Panc1 (cell line): ENCODE data around the gene LIMCH1. TPM values are rescaled to one million over a fixed set of nuclear protein-coding genes. Genes with fewer than 3 reads are reported as not detected.

Experiments used
- ATAC-seq: fragments of 200-7000 bp; cut with Tn5 transposase; 2 replicates; pipeline ENCODE4 v1.9.1; 2020; ENCODE audit warnings: mild to moderate bottlenecking, moderate library complexity
- BruUV-seq: library from RNA; stranded (reverse); fragments of 400-500 nt; replicated peaks from 2 replicates; lab custom pipeline; 2021; lab: Mats Ljungman, UMichigan
- CTCF ChIA-PET: fragments of 300-600 bp; sonication (Branson Sonifier 250); formaldehyde crosslinking; loops from one replicate; lab custom pipeline; 2022; ENCODE audit warnings: antibody characterized with exemption; lab: Charles Lee
- POLR2A ChIA-PET: fragments of 300-600 bp; sonication (Branson Sonifier 250); formaldehyde crosslinking; loops from one replicate; lab custom pipeline; 2022; ENCODE audit warnings: antibody characterized with exemption; lab: Charles Lee
- DNase-seq: peaks from one replicate; pipeline ENCODE4 v3.0.0-alpha.2; 2010; ENCODE audit warnings: low read depth, low spot score
- H3K27ac ChIP-seq: 2 replicates; pipeline ENCODE4 v1.5.1; 2011; ENCODE audit warnings: mild to moderate bottlenecking, low read length, inconsistent platforms
- H3K27me3 ChIP-seq: fragments of 200-500 bp; sonication (Bioruptor generic); 2 replicates; pipeline ENCODE4 v1.6.0; 2014; ENCODE audit warnings: low read length, inconsistent platforms; ENCODE audit not compliant: control insufficient read depth, insufficient read depth
- H3K36me3 ChIP-seq: fragments of 200-500 bp; sonication (Bioruptor generic); 2 replicates; pipeline ENCODE4 v1.5.1; 2014; ENCODE audit warnings: inconsistent platforms, mild to moderate bottlenecking, low read length, moderate library complexity; ENCODE audit not compliant: control insufficient read depth, insufficient read depth
- H3K4me1 ChIP-seq: 2 replicates; pipeline ENCODE4 v1.5.1; 2011; ENCODE audit warnings: inconsistent platforms, mild to moderate bottlenecking, low read length, moderate library complexity; ENCODE audit not compliant: control insufficient read depth, insufficient read depth
- H3K4me3 ChIP-seq, 2 experiments: 2 replicates each; pipeline ENCODE4 v1.5.1; 2011 to 2012; ENCODE audit warnings: low read depth in 2 of 2, low read length in 2 of 2, mild to moderate bottlenecking in 2 of 2, inconsistent platforms in 1 of 2, moderate library complexity in 1 of 2
- H3K9me3 ChIP-seq: fragments of 200-500 bp; sonication (Bioruptor generic); 2 replicates; pipeline ENCODE4 v1.5.1; 2014; ENCODE audit warnings: low read depth, mild to moderate bottlenecking, inconsistent platforms, low read length, moderate library complexity; ENCODE audit not compliant: control insufficient read depth, insufficient read depth
- POLR2AphosphoS5 ChIP-seq: IDR thresholded peaks from 2 replicates; pipeline ENCODE4 v1.6.1; 2012; ENCODE audit warnings: mild to moderate bottlenecking, low read depth, low read length, moderate library complexity
- SIN3A ChIP-seq: IDR thresholded peaks from 2 replicates; pipeline ENCODE4 v1.6.1; 2012; ENCODE audit warnings: low read depth, mild to moderate bottlenecking, low read length, moderate library complexity, borderline replicate concordance; ENCODE audit not compliant: insufficient read depth
- TCF7L2 ChIP-seq: IDR thresholded peaks from 2 replicates; pipeline ENCODE4 v1.6.1; 2011; ENCODE audit warnings: mild to moderate bottlenecking, low read depth, low read length, inconsistent platforms
- in situ Hi-C: cut with HindIII; loops from 2 replicates; pipeline ENCODE4 v1.10.0; 2016; ENCODE audit warnings: low sequenced_read_pairs, low pct_unique_long_range_greater_than_20kb
- intact Hi-C: fragments of 100-400 bp; cut with micrococcal nuclease; formaldehyde crosslinking; loops from one replicate; pipeline ENCODE4 v1.10.0; 2022; ENCODE audit not compliant: unreplicated experiment
- total RNA-seq: library from RNA; stranded (reverse); gene quantifications from one replicate; pipeline ENCODE4 v1.2.1, GENCODE V29; 2021; ENCODE audit not compliant: unreplicated experiment
- TF ChIP-seq, protein P1 (sequence below), 2 experiments: IDR thresholded peaks; 2 replicates each; pipeline ENCODE4 v1.6.1; 2011 to 2012; ENCODE audit warnings: low read depth in 2 of 2, control low read depth in 1 of 2, low read length in 1 of 2, mild to moderate bottlenecking in 1 of 2, moderate library complexity in 1 of 2; ENCODE audit not compliant: insufficient read depth in 1 of 2
- TF ChIP-seq, protein P2 (sequence below): fragments of 450-650 bp; IDR thresholded peaks from 2 replicates; pipeline ENCODE4 v1.5.1; 2017; ENCODE audit warnings: mild to moderate bottlenecking

Gene LIMCH1
- total RNA-seq, 1 experiment from 2014 or later = 3.3 TPM

DNA sequence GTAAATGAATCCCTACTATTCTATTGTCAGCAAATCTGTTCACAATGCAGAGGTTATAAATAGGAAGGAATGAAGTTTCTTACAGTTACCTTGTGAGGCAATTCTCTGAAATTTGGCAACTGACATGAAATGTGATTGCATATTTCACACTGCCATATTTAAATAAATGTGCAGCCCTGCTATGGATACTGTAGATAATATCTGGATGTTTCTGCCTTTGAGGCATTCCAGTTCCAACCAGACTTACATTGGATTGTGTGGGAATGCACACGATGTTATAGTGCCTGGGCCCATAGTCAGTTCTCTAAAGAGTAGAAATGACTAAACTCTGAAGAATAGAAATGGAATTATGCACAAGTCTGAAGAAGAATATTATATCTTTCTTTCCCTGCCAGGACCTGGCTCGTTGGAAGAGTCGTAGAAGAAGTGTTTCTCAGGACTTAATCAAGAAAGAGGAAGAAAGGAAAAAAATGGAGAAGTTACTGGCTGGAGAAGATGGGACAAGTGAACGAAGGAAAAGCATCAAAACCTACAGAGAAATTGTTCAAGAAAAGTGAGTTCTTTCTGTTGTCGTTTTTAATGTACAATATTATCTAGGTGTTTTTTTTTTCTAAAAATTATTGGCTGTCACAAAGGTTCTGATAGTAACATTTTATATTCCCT, 107.9 kb downstream of the LIMCH1 start:
- intact Hi-C loops (no loop called here), in situ Hi-C loops (no loop called here)
- no TSS peak for BruUV-seq
- ChIA-PET CTCF (no interaction called here), POLR2A (no interaction called here)
- H3K9me3 ChIP-seq = no peaks in the 10 kb centered on the region
- H3K27me3 ChIP-seq = peaks cover 8% of the 10 kb centered on the region
- no peaks in the 10 kb centered on the region for H3K4me1 ChIP-seq
- TF ChIP-seq POLR2AphosphoS5 (no peak), TCF7L2 (no peak), SIN3A (no peak)
- TF ChIP-seq, protein P1, sequence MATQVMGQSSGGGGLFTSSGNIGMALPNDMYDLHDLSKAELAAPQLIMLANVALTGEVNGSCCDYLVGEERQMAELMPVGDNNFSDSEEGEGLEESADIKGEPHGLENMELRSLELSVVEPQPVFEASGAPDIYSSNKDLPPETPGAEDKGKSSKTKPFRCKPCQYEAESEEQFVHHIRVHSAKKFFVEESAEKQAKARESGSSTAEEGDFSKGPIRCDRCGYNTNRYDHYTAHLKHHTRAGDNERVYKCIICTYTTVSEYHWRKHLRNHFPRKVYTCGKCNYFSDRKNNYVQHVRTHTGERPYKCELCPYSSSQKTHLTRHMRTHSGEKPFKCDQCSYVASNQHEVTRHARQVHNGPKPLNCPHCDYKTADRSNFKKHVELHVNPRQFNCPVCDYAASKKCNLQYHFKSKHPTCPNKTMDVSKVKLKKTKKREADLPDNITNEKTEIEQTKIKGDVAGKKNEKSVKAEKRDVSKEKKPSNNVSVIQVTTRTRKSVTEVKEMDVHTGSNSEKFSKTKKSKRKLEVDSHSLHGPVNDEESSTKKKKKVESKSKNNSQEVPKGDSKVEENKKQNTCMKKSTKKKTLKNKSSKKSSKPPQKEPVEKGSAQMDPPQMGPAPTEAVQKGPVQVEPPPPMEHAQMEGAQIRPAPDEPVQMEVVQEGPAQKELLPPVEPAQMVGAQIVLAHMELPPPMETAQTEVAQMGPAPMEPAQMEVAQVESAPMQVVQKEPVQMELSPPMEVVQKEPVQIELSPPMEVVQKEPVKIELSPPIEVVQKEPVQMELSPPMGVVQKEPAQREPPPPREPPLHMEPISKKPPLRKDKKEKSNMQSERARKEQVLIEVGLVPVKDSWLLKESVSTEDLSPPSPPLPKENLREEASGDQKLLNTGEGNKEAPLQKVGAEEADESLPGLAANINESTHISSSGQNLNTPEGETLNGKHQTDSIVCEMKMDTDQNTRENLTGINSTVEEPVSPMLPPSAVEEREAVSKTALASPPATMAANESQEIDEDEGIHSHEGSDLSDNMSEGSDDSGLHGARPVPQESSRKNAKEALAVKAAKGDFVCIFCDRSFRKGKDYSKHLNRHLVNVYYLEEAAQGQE (IDR thresholded peaks at IDR 0.05; ENCODE audit: insufficient read depth in 1 of 2, low read depth in 2 of 2, low read length in 1 of 2) = no peak
- TF ChIP-seq, protein P2, sequence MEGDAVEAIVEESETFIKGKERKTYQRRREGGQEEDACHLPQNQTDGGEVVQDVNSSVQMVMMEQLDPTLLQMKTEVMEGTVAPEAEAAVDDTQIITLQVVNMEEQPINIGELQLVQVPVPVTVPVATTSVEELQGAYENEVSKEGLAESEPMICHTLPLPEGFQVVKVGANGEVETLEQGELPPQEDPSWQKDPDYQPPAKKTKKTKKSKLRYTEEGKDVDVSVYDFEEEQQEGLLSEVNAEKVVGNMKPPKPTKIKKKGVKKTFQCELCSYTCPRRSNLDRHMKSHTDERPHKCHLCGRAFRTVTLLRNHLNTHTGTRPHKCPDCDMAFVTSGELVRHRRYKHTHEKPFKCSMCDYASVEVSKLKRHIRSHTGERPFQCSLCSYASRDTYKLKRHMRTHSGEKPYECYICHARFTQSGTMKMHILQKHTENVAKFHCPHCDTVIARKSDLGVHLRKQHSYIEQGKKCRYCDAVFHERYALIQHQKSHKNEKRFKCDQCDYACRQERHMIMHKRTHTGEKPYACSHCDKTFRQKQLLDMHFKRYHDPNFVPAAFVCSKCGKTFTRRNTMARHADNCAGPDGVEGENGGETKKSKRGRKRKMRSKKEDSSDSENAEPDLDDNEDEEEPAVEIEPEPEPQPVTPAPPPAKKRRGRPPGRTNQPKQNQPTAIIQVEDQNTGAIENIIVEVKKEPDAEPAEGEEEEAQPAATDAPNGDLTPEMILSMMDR = no peak
- H3K4me3 ChIP-seq = no peak overlapping the region
- no peak for ATAC-seq
- no peaks in the 10 kb centered on the region for H3K36me3 ChIP-seq
- no peak overlapping the region for H3K27ac ChIP-seq
- no peak for DNase-seq

GRCh38 chr4:41646862-41647261, 108.9 kb downstream of the LIMCH1 start:
- intact Hi-C loops = no loop called here
- no peak overlapping the region for H3K4me3 ChIP-seq
- no peak overlapping the region for H3K27ac ChIP-seq
- no peaks in the 10 kb centered on the region for H3K4me1 ChIP-seq
- no TSS peak for BruUV-seq
- DNase-seq = no peak
- H3K27me3 ChIP-seq = peaks cover 8% of the 10 kb centered on the region
- CTCF ChIA-PET = no interaction called here
- ATAC-seq = no peak
- POLR2A ChIA-PET = interaction anchor here (0.6 kb wide), 1 partner anchor 25 kb away, joined by 4 read pairs; no protein-coding TSS in a partner anchor
- TF ChIP-seq SIN3A (no peak), TCF7L2 (no peak), POLR2AphosphoS5 (no peak)
- TF ChIP-seq, protein P1 (IDR thresholded peaks at IDR 0.05; ENCODE audit: insufficient read depth in 1 of 2, low read depth in 2 of 2, low read length in 1 of 2) = no peak
- TF ChIP-seq, protein P2 = no peak
- H3K9me3 ChIP-seq = no peaks in the 10 kb centered on the region
- H3K36me3 ChIP-seq = no peaks in the 10 kb centered on the region
- in situ Hi-C loops = no loop called here
